Kidney (tissue), 14 donors: ENCODE results near the gene HRH3. TPM values are rescaled to one million over a fixed set of nuclear protein-coding genes. Genes with fewer than 3 reads are reported as not detected.

Experiments
- DNase-seq, 5 donors: peaks; one replicate each; pipeline ENCODE4 v3.0.0-alpha.2; 2013 to 2020
- FAIRE-seq: peaks from 2 replicates; lab custom pipeline; 2012; peaks lifted over from hg19 to GRCh38; lab: Jason Lieb, UNC
- H3K27ac ChIP-seq, 2 donors: one replicate each; pipeline ENCODE4 v1.7.0; 2013; ENCODE audit warnings: low read depth in 2 of 2, low read length in 2 of 2, inconsistent platforms in 1 of 2
- H3K27me3 ChIP-seq: one replicate; pipeline ENCODE4 v1.7.1; 2013; ENCODE audit warnings: low read length, inconsistent platforms; ENCODE audit not compliant: control insufficient read depth, insufficient read depth
- H3K36me3 ChIP-seq, 3 donors: one replicate each; pipeline versions ENCODE4 v1.7.0 to v1.7.1; 2013; ENCODE audit warnings: low read length in 3 of 3, control low read depth in 1 of 3, inconsistent platforms in 1 of 3; ENCODE audit not compliant: insufficient read depth in 3 of 3, control insufficient read depth in 2 of 3
- H3K4me1 ChIP-seq, 3 donors: one replicate each; pipeline versions ENCODE4 v1.7.0 to v1.7.1; 2013; ENCODE audit warnings: low read length in 3 of 3, inconsistent platforms in 1 of 3, low read depth in 1 of 3; ENCODE audit not compliant: control insufficient read depth in 2 of 3, insufficient read depth in 2 of 3
- H3K4me3 ChIP-seq, 3 donors: one replicate each; pipeline versions ENCODE4 v1.7.0 to v1.8.1; 2013; ENCODE audit warnings: low read length in 3 of 3, control low read depth in 1 of 3, inconsistent platforms in 1 of 3
- H3K9ac ChIP-seq, 3 donors: one replicate each; pipeline versions ENCODE4 v1.7.0 to v1.7.1; 2013; ENCODE audit warnings: low read length in 3 of 3, control low read depth in 1 of 3, inconsistent platforms in 1 of 3
- H3K9me3 ChIP-seq, 3 donors: one replicate each; pipeline versions ENCODE4 v1.7.0 to v1.7.1; 2013; ENCODE audit warnings: low read length in 3 of 3, control low read depth in 1 of 3, inconsistent platforms in 1 of 3; ENCODE audit not compliant: control insufficient read depth in 2 of 3, insufficient read depth in 1 of 3
- CTCF ChIP-seq: IDR thresholded peaks from 3 replicates; pipeline ENCODE4 v1.5.1; 2012; ENCODE audit warnings: mild to moderate bottlenecking, moderate library complexity, borderline replicate concordance; ENCODE audit not compliant: insufficient read depth; ENCODE audit errors: extremely low read depth
- intact Hi-C: fragments of 100-400 bp; cut with DNase I; formaldehyde crosslinking; loops from one replicate; pipeline ENCODE4 v1.11.1; 2022
- polyA plus RNA-seq: library from polyadenylated mRNA; stranded (reverse); fragments of 350-450 nt; fragmentation: Illumina TruSeq; extraction: RNeasy Lipid Tissue Mini Kit (QIAGEN cat#74804); gene quantifications from one replicate; pipeline ENCODE4 v1.2.3, GENCODE V29; 2014; ENCODE audit warnings: low read depth, low replicate concordance; ENCODE audit not compliant: insufficient read depth
- total RNA-seq: library from RNA; stranded (reverse); fragmentation: NEBNext Ultra II Directional; extraction: Animal tissue kit (Norgen Biotek cat#: 25700); gene quantifications from one replicate; pipeline ENCODE4 v1.2.1, GENCODE V29; 2021
- donor health status: control.
- donor health status: control.
- donor health status: control.
- donor health status: control.
- donor health status: control.
- donor health status: DM: yes; HTN: yes; CAD: no.
- donor health status: Normal renal cell carcinoma (clear cell type).

The HRH3 gene
- total and polyA plus RNA-seq, 2 donors from 2014 or later = not detected

DNA sequence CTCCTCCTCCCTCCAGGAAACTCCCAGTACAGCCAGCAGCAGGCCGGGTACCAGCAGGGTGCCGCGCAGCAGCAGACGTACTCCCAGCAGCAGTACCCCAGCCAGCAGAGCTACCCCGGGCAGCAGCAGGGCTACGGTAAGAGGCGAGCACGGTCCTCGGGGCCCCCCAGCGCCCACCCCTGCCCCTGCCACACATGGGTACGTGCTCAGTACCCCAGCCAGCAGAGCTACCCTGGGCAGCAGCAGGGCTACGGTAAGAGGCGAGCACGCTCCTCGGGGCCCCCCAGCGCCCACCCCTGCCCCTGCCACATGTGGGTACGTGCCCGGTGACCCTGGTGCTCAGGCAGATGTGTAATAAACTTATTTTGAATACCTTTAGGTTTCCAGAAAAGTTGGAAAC, 47.4 kb downstream of the HRH3 start:
- no peak for FAIRE-seq
- Histone ChIP-seq H3K27me3 (no peaks in the 10 kb centered on the region), H3K9ac (no peak overlapping the region), H3K27ac (no peak overlapping the region), H3K9me3 (no peaks in the 10 kb centered on the region), H3K36me3 (peaks cover 3 to 19% (median 10%) of the 10 kb centered on the region in 3 donors), H3K4me3 (no peak overlapping the region), H3K4me1 (no peaks in the 10 kb centered on the region)
- intact Hi-C loops = no loop called here
- no peak for TF ChIP-seq CTCF
- DNase-seq = no peak

- intact Hi-C loops = no loop called here
These were observed 48.8 kb downstream of the HRH3 start for GRCh38 chr20:62171245-62171644.

DNA sequence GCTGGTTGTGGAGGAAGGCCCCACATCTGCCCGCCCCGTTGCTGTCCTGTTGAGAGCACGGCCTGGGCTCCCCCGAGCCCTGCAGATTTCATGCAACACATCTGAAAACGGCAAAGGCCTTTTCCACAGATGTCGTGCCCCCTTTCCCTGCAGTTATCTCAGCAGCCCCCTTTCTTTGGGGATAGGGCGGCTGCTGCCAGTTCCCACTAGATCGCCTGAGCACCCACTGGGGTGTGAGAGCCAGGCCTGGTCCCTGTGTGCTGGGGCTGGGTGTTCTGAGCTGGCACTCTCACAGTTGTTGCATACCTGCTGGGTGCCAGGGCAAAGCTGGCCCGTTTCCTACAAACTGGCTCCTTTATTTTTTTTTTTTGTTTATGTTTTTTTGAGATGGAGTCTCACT, 49.5 kb downstream of the HRH3 start:
- Histone ChIP-seq H3K4me3 (no peak overlapping the region), H3K4me1 (no peaks in the 10 kb centered on the region), H3K27ac (no peak overlapping the region), H3K27me3 (no peaks in the 10 kb centered on the region), H3K9ac (no peak overlapping the region), H3K36me3 (peaks cover 2 to 17% (median 13%) of the 10 kb centered on the region in 3 donors), H3K9me3 (no peaks in the 10 kb centered on the region)
- no peak for FAIRE-seq
- TF ChIP-seq CTCF = no peak
- intact Hi-C loops = no loop called here
- no peak for DNase-seq

More at GRCh38 chr20:62171245-62171644, 48.8 kb downstream of the HRH3 start:
- no peak for FAIRE-seq
- no peak for TF ChIP-seq CTCF
- no peaks in the 10 kb centered on the region for H3K9me3 ChIP-seq
- H3K9ac ChIP-seq = no peak overlapping the region
- H3K27ac ChIP-seq = no peak overlapping the region
- no peaks in the 10 kb centered on the region for H3K27me3 ChIP-seq
- peaks cover 3 to 19% (median 12%) of the 10 kb centered on the region in 3 donors for H3K36me3 ChIP-seq
- no peaks in the 10 kb centered on the region for H3K4me1 ChIP-seq
- no peak for DNase-seq
- H3K4me3 ChIP-seq = no peak overlapping the region

GRCh38 chr20:62168890-62169435, 51.1 kb downstream of the HRH3 start:
- Histone ChIP-seq H3K27me3 (no peaks in the 10 kb centered on the region), H3K4me3 (no peak overlapping the region), H3K9ac (no peak overlapping the region), H3K27ac (no peak overlapping the region), H3K36me3 (peaks cover 0 to 25% (median 23%) of the 10 kb centered on the region in 3 donors), H3K4me1 (no peaks in the 10 kb centered on the region), H3K9me3 (no peaks in the 10 kb centered on the region)
- intact Hi-C loops = no loop called here
- TF ChIP-seq CTCF = no peak
- DNase-seq = no peak
- FAIRE-seq = no peak
